Left lung (tissue), 10 donors: ENCODE results near the gene AKT2. TPM values are rescaled to one million over a fixed set of nuclear protein-coding genes. Genes with fewer than 3 reads are reported as not detected.
A peak's percentile ranks its signal among the peaks of the same experiment; 100 is the strongest.

Experiments
- ATAC-seq: fragments of 200-7000 bp; cut with Tn5 transposase; one replicate; pipeline ENCODE4 v1.9.1; 2020; ENCODE audit warnings: moderate library complexity
- DNase-seq, 4 donors: peaks; one replicate each; pipeline ENCODE4 v3.0.0-alpha.2; 2013 to 2020
- H3K27ac ChIP-seq, 2 donors: fragments of 200-600 bp; sonication (generic) in 1 of 2; one replicate each; pipeline versions ENCODE4 v1.5.0 to v1.8.0; 2020 to 2021
- H3K27me3 ChIP-seq, 2 donors: fragments of 200-600 bp; sonication (generic) in 1 of 2; one replicate each; pipeline versions ENCODE4 v1.5.0 to v1.8.0; 2020 to 2021
- H3K36me3 ChIP-seq, 2 donors: fragments of 200-600 bp; sonication (generic) in 1 of 2; one replicate each; pipeline versions ENCODE4 v1.5.0 to v1.8.0; 2020 to 2021
- H3K4me1 ChIP-seq, 2 donors: fragments of 200-600 bp; one replicate each; pipeline ENCODE4 v1.8.0; 2021
- H3K4me3 ChIP-seq, 2 donors: fragments of 200-600 bp; sonication (generic) in 1 of 2; one replicate each; pipeline versions ENCODE4 v1.5.0 to v1.8.0; 2020 to 2021; ENCODE audit warnings: mild to moderate bottlenecking in 1 of 2
- H3K9me3 ChIP-seq, 2 donors: fragments of 200-600 bp; sonication (generic) in 1 of 2; one replicate each; pipeline versions ENCODE4 v1.5.0 to v1.8.0; 2020 to 2021
- intact Hi-C, 2 donors: fragments of 100-400 bp; cut with DNase I; formaldehyde crosslinking; loops; one replicate each; pipeline versions ENCODE4 v1.11.2 to v1.14.2; 2022
- microRNA-seq, 2 donors: library from miRNA; unstranded; fragments of <30 nt; microRNA quantifications; one replicate each; pipeline ENCODE4, GENCODE V29; 2019
- polyA plus RNA-seq, 6 donors: library from polyadenylated mRNA; unstranded; fragments of 120-200 nt; gene quantifications; one replicate each; pipeline ENCODE4 v1.2.1, GENCODE V29; 2013; ENCODE audit not compliant: insufficient read length in 6 of 6
- total RNA-seq, 2 donors: library from RNA; stranded (reverse); fragmentation: NEBNext Ultra II Directional; extraction: Animal tissue kit (Norgen Biotek cat#: 25700); gene quantifications; one replicate each; pipeline ENCODE4 v1.2.1, GENCODE V29; 2021
- TF ChIP-seq, protein P1 (sequence below), 2 donors: fragments of 200-600 bp; sonication (generic) in 1 of 2; IDR thresholded peaks; one replicate each; pipeline versions ENCODE4 v1.5.0 to v1.8.0; 2021; ENCODE audit warnings: antibody characterized with exemption in 2 of 2
- donor health status: DM: no; HTN: yes; CAD: no.
- donor health status: DM: no; HTN: no; CAD: no.

The AKT2 gene
- total and polyA plus RNA-seq, 8 donors = 102 to 182 (median 163) TPM

DNA sequence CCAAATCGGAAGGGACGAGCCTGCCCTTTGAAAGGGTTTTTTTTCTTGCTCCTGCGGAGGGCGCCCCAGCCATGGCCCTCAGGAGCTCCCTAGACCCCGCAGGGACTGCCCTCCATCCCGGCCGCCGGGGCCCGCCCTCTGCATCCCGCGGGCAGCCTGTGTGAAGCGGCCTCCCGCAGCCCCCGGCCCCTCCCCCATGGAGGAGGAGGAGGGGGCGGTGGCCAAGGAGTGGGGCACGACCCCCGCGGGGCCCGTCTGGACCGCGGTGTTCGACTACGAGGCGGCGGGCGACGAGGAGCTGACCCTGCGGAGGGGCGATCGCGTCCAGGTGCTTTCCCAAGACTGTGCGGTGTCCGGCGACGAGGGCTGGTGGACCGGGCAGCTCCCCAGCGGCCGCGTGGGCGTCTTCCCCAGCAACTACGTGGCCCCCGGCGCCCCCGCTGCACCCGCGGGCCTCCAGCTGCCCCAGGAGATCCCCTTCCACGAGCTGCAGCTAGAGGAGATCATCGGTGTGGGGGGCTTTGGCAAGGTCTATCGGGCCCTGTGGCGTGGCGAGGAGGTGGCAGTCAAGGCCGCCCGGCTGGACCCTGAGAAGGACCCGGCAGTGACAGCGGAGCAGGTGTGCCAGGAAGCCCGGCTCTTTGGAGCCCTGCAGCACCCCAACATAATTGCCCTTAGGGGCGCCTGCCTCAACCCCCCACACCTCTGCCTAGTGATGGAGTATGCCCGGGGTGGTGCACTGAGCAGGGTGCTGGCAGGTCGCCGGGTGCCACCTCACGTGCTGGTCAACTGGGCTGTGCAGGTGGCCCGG, 93.1 kb downstream of the AKT2 start:
- Histone ChIP-seq H3K4me3 (peak overlapping the region; percentile 66 to 92), H3K36me3 (no peaks in the 10 kb centered on the region), H3K9me3 (no peaks in the 10 kb centered on the region), H3K27ac (no peak overlapping the region), H3K27me3 (peaks cover 0 to 6% of the 10 kb centered on the region in 2 donors), H3K4me1 (peaks cover 16 to 19% of the 10 kb centered on the region in 2 donors)
- DNase-seq = peak in 3 of 4 donors; percentile 3 to 85 (median 25)
- ATAC-seq = peak; percentile 17
- intact Hi-C loops = no loop called here
- TF ChIP-seq, protein P1, sequence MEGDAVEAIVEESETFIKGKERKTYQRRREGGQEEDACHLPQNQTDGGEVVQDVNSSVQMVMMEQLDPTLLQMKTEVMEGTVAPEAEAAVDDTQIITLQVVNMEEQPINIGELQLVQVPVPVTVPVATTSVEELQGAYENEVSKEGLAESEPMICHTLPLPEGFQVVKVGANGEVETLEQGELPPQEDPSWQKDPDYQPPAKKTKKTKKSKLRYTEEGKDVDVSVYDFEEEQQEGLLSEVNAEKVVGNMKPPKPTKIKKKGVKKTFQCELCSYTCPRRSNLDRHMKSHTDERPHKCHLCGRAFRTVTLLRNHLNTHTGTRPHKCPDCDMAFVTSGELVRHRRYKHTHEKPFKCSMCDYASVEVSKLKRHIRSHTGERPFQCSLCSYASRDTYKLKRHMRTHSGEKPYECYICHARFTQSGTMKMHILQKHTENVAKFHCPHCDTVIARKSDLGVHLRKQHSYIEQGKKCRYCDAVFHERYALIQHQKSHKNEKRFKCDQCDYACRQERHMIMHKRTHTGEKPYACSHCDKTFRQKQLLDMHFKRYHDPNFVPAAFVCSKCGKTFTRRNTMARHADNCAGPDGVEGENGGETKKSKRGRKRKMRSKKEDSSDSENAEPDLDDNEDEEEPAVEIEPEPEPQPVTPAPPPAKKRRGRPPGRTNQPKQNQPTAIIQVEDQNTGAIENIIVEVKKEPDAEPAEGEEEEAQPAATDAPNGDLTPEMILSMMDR (IDR thresholded peaks at IDR 0.05) = no peak

DNA sequence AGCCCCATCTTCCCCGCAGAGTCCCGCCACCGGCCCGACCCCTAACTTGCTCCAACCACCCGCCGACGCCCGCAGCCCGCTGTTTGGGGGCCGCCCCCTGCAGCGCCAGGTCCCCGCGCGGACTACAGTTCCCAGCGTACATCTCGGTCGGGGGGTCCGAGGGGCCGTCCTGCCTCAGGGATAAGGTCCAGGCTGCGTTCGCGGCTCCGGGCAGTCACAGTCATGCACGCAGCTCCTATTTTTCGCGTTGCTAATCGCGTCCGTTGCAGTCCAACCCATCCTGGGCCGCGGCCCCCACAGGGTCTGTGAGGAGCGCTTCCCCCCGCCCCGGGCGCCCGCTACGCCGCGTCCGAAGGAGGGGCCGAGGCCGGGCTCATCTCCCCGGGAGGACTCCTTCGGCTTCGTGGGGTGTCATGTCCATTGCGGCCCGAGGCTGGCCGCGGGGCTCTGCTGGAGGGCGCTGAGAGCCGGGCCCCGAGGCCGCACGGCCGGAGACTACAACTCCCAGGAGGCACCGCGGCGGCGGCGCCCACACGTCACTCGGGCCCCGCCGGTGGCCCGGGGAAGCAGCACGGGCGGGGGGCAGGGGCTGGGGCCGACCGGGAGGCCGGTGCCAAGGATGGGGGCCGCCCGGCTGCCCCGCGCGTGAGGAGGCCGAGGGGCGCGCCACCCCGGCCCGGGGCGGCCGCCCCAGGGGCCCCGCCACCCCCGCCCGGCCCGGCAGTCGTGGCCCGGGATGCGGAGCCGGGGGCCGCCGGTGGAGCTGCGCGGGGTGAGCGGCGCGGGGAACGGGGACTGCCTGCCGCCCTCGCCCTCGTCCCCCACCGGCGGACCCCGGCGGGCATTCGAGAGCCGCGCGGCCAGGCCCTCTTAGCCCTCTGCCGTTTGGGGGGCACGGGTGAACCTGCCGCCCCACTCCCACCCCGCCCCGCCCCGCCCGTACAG, 94.0 kb downstream of the AKT2 start, which contains the start of gene MAP3K10:
TSS of gene MAP3K10 (plus strand) at position 536 of the 945 bp plus-strand sequence. CDS start 606 bp downstream, outside the sequence.
- ATAC-seq (peak; percentile 97), DNase-seq (peak; percentile 63 to 95 (median 74))
- Histone ChIP-seq H3K4me3 (peak within 1 kb of the TSS; percentile 66 to 92), H3K36me3 (no peaks in the 10 kb centered on the region), H3K27ac (peak within 1 kb of the TSS; percentile 88 to 91), H3K9me3 (no peaks in the 10 kb centered on the region), H3K27me3 (peaks cover 0 to 6% of the 10 kb centered on the region in 2 donors), H3K4me1 (peaks cover 16 to 19% of the 10 kb centered on the region in 2 donors)
- intact Hi-C loops = no loop called here
- TF ChIP-seq, protein P1 (IDR thresholded peaks at IDR 0.05) = no peak

DNA sequence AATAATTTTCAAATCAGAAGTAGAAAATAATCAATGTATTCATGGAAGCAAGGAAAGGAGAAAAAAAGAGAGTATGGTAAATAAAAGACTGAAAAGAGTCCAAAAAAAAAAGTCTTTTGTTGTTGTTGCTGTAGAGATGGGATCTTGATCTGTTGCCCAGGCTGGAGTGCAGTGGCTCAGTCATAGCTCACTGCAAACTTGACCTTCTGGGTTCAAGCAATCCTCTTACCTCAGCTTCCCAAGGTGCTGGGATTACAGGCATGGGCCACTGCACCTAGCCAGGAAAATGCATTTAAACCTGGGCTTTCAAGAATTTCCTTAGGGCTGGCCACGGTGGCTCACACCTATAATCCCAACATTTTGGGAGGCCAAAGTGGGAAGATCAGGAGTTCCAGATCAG, 100.9 kb downstream of the AKT2 start:
- DNase-seq = no peak
- TF ChIP-seq, protein P1 (IDR thresholded peaks at IDR 0.05) = no peak

More for the DNA sequence above, 100.9 kb downstream of the AKT2 start:
- no peaks in the 10 kb centered on the region for H3K27me3 ChIP-seq
- no peaks in the 10 kb centered on the region for H3K36me3 ChIP-seq
- H3K9me3 ChIP-seq = no peaks in the 10 kb centered on the region
- no peak overlapping the region for H3K27ac ChIP-seq
- intact Hi-C loops = no loop called here
- ATAC-seq = no peak
- no peaks in the 10 kb centered on the region for H3K4me1 ChIP-seq
- no peak overlapping the region for H3K4me3 ChIP-seq

Small RNA genes within 50 kb of the gene (microRNA-seq; reads per million reads assigned to microRNA genes)
- gene MIR641 = 7.4 to 9.7 reads per million in 2 donors

Other genes starting within 250 kb of the AKT2 start
- gene ZNF780B, start 229.1 kb downstream of the AKT2 start, total RNA-seq = 10 to 100 TPM; 17.0 to 17.8 TPM
- 10 to 100 TPM; 27.0 to 41.3 (median 35.1) TPM for gene ZNF780B, start 229.1 kb downstream of the AKT2 start, polyA plus RNA-seq
- gene ZNF780A, start 194.4 kb downstream of the AKT2 start, total RNA-seq = 10 to 100 TPM; 20.4 to 21.2 TPM
- gene ZNF780A, start 194.4 kb downstream of the AKT2 start, polyA plus RNA-seq = 10 to 100 TPM; 14.7 to 19.4 (median 18.1) TPM
- 10 to 100 TPM; 14.5 to 16.3 TPM for gene MAP3K10, start 93.9 kb downstream of the AKT2 start, total RNA-seq
- gene MAP3K10, start 93.9 kb downstream of the AKT2 start, polyA plus RNA-seq = 10 to 100 TPM; 12.9 to 17.2 (median 15.0) TPM
- not detected for gene TTC9B, start 67.0 kb downstream of the AKT2 start, total RNA-seq
- under 1 TPM; 0.11 to 0.20 (median 0.15) TPM for gene TTC9B, start 67.0 kb downstream of the AKT2 start, polyA plus RNA-seq
- gene CCNP, start 58.7 kb downstream of the AKT2 start, total RNA-seq = under 1 TPM in 1 of 2 donors, not detected in 1; 0.15 TPM
- gene CCNP, start 58.7 kb downstream of the AKT2 start, polyA plus RNA-seq = under 1 TPM; 0.37 to 0.98 (median 0.60) TPM
- gene C19orf47, start 63.1 kb upstream of the AKT2 start, total RNA-seq = 10 to 100 TPM; 18.3 to 19.0 TPM
- 10 to 100 TPM; 10.4 to 21.7 (median 11.3) TPM for gene C19orf47, start 63.1 kb upstream of the AKT2 start, polyA plus RNA-seq
- gene PLD3, start 63.4 kb upstream of the AKT2 start, total RNA-seq = 100 to 1,000 TPM; 315 to 604 TPM
- 100 to 1,000 TPM; 318 to 413 (median 351) TPM for gene PLD3, start 63.4 kb upstream of the AKT2 start, polyA plus RNA-seq
- under 1 TPM; 0.09 to 0.24 TPM for gene HIPK4, start 104.8 kb upstream of the AKT2 start, total RNA-seq
- gene HIPK4, start 104.8 kb upstream of the AKT2 start, polyA plus RNA-seq = under 1 TPM; 0.15 to 0.35 (median 0.32) TPM
- gene PRX, start 128.0 kb upstream of the AKT2 start, total RNA-seq = 10 to 100 TPM; 18.7 to 20.0 TPM
- 10 to 100 TPM; 11.5 to 17.9 (median 13.1) TPM for gene PRX, start 128.0 kb upstream of the AKT2 start, polyA plus RNA-seq
- 10 to 100 TPM; 14.8 to 17.5 TPM for gene SERTAD1, start 140.6 kb upstream of the AKT2 start, total RNA-seq
- gene SERTAD1, start 140.6 kb upstream of the AKT2 start, polyA plus RNA-seq = 1 to 10 TPM; 4.3 to 7.5 (median 6.3) TPM
- gene SERTAD3, start 159.0 kb upstream of the AKT2 start, total RNA-seq = 10 to 100 TPM; 31.7 to 35.0 TPM
- gene SERTAD3, start 159.0 kb upstream of the AKT2 start, polyA plus RNA-seq = 10 to 100 TPM; 22.1 to 37.4 (median 34.1) TPM
- 100 to 1,000 TPM; 123 to 192 TPM for gene BLVRB, start 180.4 kb upstream of the AKT2 start, total RNA-seq
- 10 to 100 TPM; 45.1 to 65.1 (median 56.8) TPM for gene BLVRB, start 180.4 kb upstream of the AKT2 start, polyA plus RNA-seq
- gene SPTBN4, start 181.7 kb upstream of the AKT2 start, total RNA-seq = 1 to 10 TPM in 1 of 2 donors, under 1 TPM in 1; 0.42 to 1.3 TPM
- gene SPTBN4, start 181.7 kb upstream of the AKT2 start, polyA plus RNA-seq = 1 to 10 TPM in 5 of 6 donors, under 1 TPM in 1; 0.95 to 2.5 (median 1.3) TPM